OCI-LY1 (cell line): ENCODE data around the gene RTRAF.

Source experiments
- CTCF ChIP-seq: fragments of 200-600 bp; sonication (generic), shearing (Covaris generic); IDR thresholded peaks from 2 replicates; pipeline ENCODE4 v1.5.1; 2017; ENCODE audit warnings: mild to moderate bottlenecking, antibody characterized with exemption, low read length, moderate library complexity, mixed read lengths
- EZH2 ChIP-seq: fragments of 200-600 bp; sonication (generic), shearing (Covaris generic); IDR thresholded peaks from 2 replicates; pipeline ENCODE4 v1.8.0; 2017; ENCODE audit warnings: borderline replicate concordance, mixed run types, mild to moderate bottlenecking, antibody characterized with exemption, low read length, moderate library complexity, mixed read lengths

GRCh38 chr14:52048116-52048515 is 58.8 kb downstream of the RTRAF start:
- TF ChIP-seq CTCF (no peak), EZH2 (no peak)
